Kidney epithelial cell (primary cell): ENCODE data around the gene NEK11. TPM values are rescaled to one million over a fixed set of nuclear protein-coding genes. Genes with fewer than 3 reads are reported as not detected.

Experiments
- DNase-seq: peaks from one replicate; pipeline ENCODE4 v3.0.0-alpha.2; 2010; ENCODE audit warnings: low read depth
- H3K27me3 ChIP-seq: 2 replicates; pipeline ENCODE4 v1.6.0; 2011; ENCODE audit warnings: low read length; ENCODE audit not compliant: control insufficient read depth, insufficient read depth
- H3K36me3 ChIP-seq: 2 replicates; pipeline ENCODE4 v1.5.1; 2011; ENCODE audit warnings: low read length; ENCODE audit not compliant: control insufficient read depth, insufficient read depth
- H3K4me3 ChIP-seq: 2 replicates; pipeline ENCODE4 v1.5.1; 2011; ENCODE audit warnings: low read depth, mild to moderate bottlenecking, control low read depth, low read length
- CTCF ChIP-seq: IDR thresholded peaks from 2 replicates; pipeline ENCODE4 v1.5.1; 2011; ENCODE audit warnings: mild to moderate bottlenecking, moderate library complexity, low read length, control low read depth, inconsistent platforms; ENCODE audit not compliant: insufficient read depth, poor library complexity, severe bottlenecking
- total RNA-seq: library from RNA; depleted of rRNA; stranded (reverse); fragments of >200 nt; gene quantifications from 2 replicates; pipeline ENCODE4 v1.2.3, GENCODE V29; 2015

Gene NEK11
- total RNA-seq, 1 donor from 2014 or later, result 7.6 TPM

DNA sequence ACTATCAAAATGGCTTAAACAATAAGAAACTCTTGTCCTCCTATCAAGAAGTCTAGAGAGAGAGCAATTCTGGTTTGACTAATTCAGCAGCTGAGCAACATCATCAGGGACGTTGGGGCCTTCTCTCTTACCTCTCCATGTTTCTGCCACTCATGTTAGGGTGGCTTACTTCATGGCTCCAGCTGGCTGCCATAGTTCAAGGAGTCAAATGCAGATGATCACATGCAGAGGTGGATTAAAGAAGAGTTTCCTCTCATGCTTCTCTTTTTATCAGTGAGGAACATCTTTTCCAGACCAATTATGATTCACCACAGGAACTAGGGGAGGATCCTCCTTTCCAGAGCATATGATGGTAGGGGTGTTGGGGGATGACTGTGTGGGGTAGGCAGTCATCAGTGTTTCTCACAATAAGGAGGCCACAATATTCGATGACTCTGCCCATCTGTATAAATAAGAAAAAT is 45.5 kb downstream of the NEK11 start:
- no peaks in the 10 kb centered on the region for H3K27me3 ChIP-seq
- TF ChIP-seq CTCF, result no peak
- no peak for DNase-seq
- H3K36me3 ChIP-seq, result no peaks in the 10 kb centered on the region
- H3K4me3 ChIP-seq, result no peak overlapping the region

GRCh38 chr3:131072845-131073244 is 46.2 kb downstream of the NEK11 start:
- Histone ChIP-seq H3K4me3 (no peak overlapping the region), H3K36me3 (no peaks in the 10 kb centered on the region), H3K27me3 (no peaks in the 10 kb centered on the region)
- TF ChIP-seq CTCF, result no peak
- DNase-seq, result no peak

- Histone ChIP-seq H3K36me3 (no peaks in the 10 kb centered on the region), H3K27me3 (no peaks in the 10 kb centered on the region), H3K4me3 (no peak overlapping the region)
- TF ChIP-seq CTCF, result no peak
- DNase-seq, result no peak
Measured at GRCh38 chr3:131075632-131076328, 49.1 kb downstream of the NEK11 start.

GRCh38 chr3:131077904-131078303 is 51.2 kb downstream of the NEK11 start:
- TF ChIP-seq CTCF, result no peak
- no peaks in the 10 kb centered on the region for H3K36me3 ChIP-seq
- H3K27me3 ChIP-seq, result no peaks in the 10 kb centered on the region
- no peak overlapping the region for H3K4me3 ChIP-seq
- no peak for DNase-seq

GRCh38 chr3:131079086-131079485 is 52.4 kb downstream of the NEK11 start:
- Histone ChIP-seq H3K27me3 (no peaks in the 10 kb centered on the region), H3K4me3 (no peak overlapping the region), H3K36me3 (no peaks in the 10 kb centered on the region)
- TF ChIP-seq CTCF, result no peak
- no peak for DNase-seq

DNA sequence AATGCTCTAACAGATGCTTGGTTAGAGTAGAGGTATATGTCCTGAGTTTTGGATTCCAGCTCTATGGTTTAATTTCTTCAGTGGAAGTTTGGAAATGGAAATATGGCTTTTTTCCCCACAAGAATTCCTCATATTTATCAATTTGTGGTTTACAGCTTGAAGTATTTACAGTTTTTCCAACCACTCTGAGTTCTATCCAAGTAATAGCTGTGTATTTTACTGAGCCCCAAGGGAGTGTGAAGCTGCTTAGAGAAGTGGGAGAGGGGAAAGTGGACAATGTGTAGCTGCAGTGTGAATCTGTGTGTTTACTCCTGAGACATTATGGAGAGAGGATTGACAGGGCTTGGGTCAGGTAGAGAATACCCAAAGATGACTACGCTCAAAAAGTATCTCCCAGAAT is 54.5 kb downstream of the NEK11 start:
- Histone ChIP-seq H3K4me3 (no peak overlapping the region), H3K36me3 (no peaks in the 10 kb centered on the region), H3K27me3 (no peaks in the 10 kb centered on the region)
- no peak for DNase-seq
- no peak for TF ChIP-seq CTCF
